Ovary (tissue), 9 donors: ENCODE results near the gene CFAP299. TPM values are rescaled to one million over a fixed set of nuclear protein-coding genes. Genes with fewer than 3 reads are reported as not detected.

ENCODE experiments used
- DNase-seq, 5 donors: peaks; one replicate each; pipeline ENCODE4 v3.0.0-alpha.2; 2019 to 2020
- H3K27ac ChIP-seq, 2 donors: fragments of 200-600 bp; one replicate each; pipeline versions ENCODE4 v1.5.1 to v1.8.0; 2019 to 2022
- H3K27me3 ChIP-seq: fragments of 200-600 bp; one replicate; pipeline ENCODE4 v1.8.0; 2022
- H3K36me3 ChIP-seq: fragments of 200-600 bp; sonication (generic); one replicate; pipeline ENCODE4 v1.5.1; 2019
- H3K4me1 ChIP-seq: one replicate; pipeline ENCODE4 v1.8.1; 2013; ENCODE audit warnings: mild to moderate bottlenecking, moderate library complexity; ENCODE audit not compliant: insufficient read depth
- H3K4me3 ChIP-seq: fragments of 200-600 bp; sonication (generic); one replicate; pipeline ENCODE4 v1.5.1; 2017
- H3K9me3 ChIP-seq, 2 donors: fragments of 200-600 bp in 1 of 2; sonication (generic) in 1 of 2; one replicate each; pipeline versions ENCODE4 v1.5.1 to v1.8.1; 2013 to 2019; ENCODE audit warnings: mild to moderate bottlenecking in 1 of 2, moderate library complexity in 1 of 2
- CTCF ChIP-seq, 3 donors: fragments of 450-650 bp in 2 of 3; fragments of 200-600 bp in 1 of 3; IDR thresholded peaks; one replicate each; pipeline versions ENCODE4 v1.5.1 to v1.8.0; 2016 to 2022; ENCODE audit warnings: antibody characterized with exemption in 3 of 3, mild to moderate bottlenecking in 1 of 3
- EP300 ChIP-seq: sonication (generic); formaldehyde crosslinking; IDR thresholded peaks from one replicate; pipeline ENCODE4 v1.6.1; 2017; ENCODE audit warnings: antibody characterized with exemption
- POLR2A ChIP-seq: fragments of 450-650 bp; IDR thresholded peaks from one replicate; pipeline ENCODE4 v1.6.1; 2017; ENCODE audit warnings: antibody characterized with exemption, mild to moderate bottlenecking, moderate library complexity
- WGBS, 3 donors: extraction: QIAGEN DNeasy Blood & Tissue Kit in 1 of 3; methylation state at CpG; one replicate each; pipeline versions ENCODE4 v1.1.5 to v1.1.7; 2013 to 2017; 5-methylcytosine and 5-hydroxymethylcytosine counted together
- intact Hi-C, 4 donors: fragments of 100-400 bp; cut with DNase I; formaldehyde crosslinking; loops; one replicate each; pipeline versions ENCODE4 v1.11.0 to v1.15.1; 2022 to 2023
- polyA plus RNA-seq, 2 donors: library from polyadenylated mRNA; stranded (reverse); fragments of 200-250 nt in 1 of 2; fragments of 350-450 nt in 1 of 2; fragmentation: Illumina TruSeq in 1 of 2; extraction: RNeasy Lipid Tissue Mini Kit (QIAGEN cat#74804) in 1 of 2; gene quantifications; one replicate each; pipeline ENCODE4 v1.2.3, GENCODE V29; 2013 to 2014
- total RNA-seq, 7 donors: library from RNA; depleted of rRNA in 2 of 7; stranded (reverse); fragments of >200 nt in 2 of 7; fragmentation: NEBNext Ultra II Directional in 3 of 7; extraction: Animal tissue kit (Norgen Biotek cat#: 25700) in 3 of 7; gene quantifications; one replicate each; pipeline versions ENCODE4 v1.1.0 to v1.2.4, GENCODE V29; 2016 to 2023
- donor health status: DM: no; HTN: no; CAD: no; lungs with moderate emphysema.
- donor health status: DM: no; HTN: no; CAD: no.
- donor health status: Bipolar disorder and iron deficiency.
- donor health status: DM: yes; HTN: yes; CAD: no.
- donor health status: DM: no; HTN: no; CAD: no.
- donor health status: DM: yes; HTN: yes; CAD: no.

Gene CFAP299
- total and polyA plus RNA-seq, 9 donors = 0.32 to 17.0 (median 0.97) TPM; not detected in 2

DNA sequence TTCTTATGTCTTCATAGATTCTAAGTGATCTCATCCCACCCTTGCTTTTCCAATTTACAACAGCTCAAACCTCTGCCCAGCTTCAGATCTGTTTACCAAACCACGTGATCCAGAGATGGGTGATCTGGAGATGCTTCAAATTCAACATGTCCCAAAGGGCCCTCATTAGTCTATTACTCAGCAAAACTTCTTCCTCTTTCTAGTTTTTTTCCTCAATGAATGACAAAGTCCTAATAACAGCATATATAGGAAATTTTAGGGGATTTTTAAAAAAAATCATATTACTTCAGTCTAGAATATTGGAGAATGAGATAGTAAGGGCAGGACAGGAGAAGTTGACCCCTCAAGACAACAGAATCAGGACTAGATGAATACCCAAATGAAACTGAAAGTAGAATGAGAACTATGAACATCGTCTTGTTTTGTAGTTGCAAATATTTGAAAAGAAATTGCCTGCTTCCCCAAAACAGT, 127.1 kb downstream of the CFAP299 start:
- no peaks in the 10 kb centered on the region for H3K9me3 ChIP-seq
- TF ChIP-seq POLR2A (no peak), EP300 (no peak), CTCF (IDR thresholded peaks at IDR 0.05) (no peak)
- no peak for DNase-seq
- no peaks in the 10 kb centered on the region for H3K36me3 ChIP-seq
- intact Hi-C loops = no loop called here
- 7 to 26% (median 13%) methylated on average over 2 of the region's 2 CpGs for WGBS, 3 donors
- peaks cover 5% of the 10 kb centered on the region for H3K4me1 ChIP-seq
- H3K4me3 ChIP-seq = no peak overlapping the region
- H3K27me3 ChIP-seq = no peaks in the 10 kb centered on the region
- no peak overlapping the region for H3K27ac ChIP-seq

DNA sequence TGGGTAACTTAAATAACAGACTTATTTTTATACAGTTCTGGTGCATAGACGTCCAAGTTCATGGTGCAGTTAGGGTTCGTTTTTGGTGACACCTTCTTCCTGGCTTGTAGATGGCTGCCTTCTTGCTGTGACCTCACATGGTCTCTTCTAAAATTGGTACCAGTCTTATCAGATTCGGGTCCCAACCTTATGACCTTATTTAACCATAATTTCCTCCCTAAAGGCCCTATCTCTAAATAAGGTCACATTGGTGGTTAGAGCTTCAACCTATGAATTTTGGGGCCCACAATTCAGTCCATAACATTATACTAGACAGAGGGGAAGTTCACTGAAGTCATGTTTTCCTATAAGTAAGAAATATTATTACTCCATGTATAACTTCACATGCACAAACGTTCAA, 128.0 kb downstream of the CFAP299 start:
- Histone ChIP-seq H3K4me3 (no peak overlapping the region), H3K27ac (no peak overlapping the region), H3K4me1 (peaks cover 5% of the 10 kb centered on the region), H3K27me3 (no peaks in the 10 kb centered on the region), H3K36me3 (no peaks in the 10 kb centered on the region), H3K9me3 (no peaks in the 10 kb centered on the region)
- DNase-seq = no peak
- TF ChIP-seq POLR2A (no peak), CTCF (IDR thresholded peaks at IDR 0.05) (no peak), EP300 (no peak)
- intact Hi-C loops = no loop called here
- 54 to 65% (median 54%) methylated on average over 4 of the region's 4 CpGs for WGBS, 3 donors

DNA sequence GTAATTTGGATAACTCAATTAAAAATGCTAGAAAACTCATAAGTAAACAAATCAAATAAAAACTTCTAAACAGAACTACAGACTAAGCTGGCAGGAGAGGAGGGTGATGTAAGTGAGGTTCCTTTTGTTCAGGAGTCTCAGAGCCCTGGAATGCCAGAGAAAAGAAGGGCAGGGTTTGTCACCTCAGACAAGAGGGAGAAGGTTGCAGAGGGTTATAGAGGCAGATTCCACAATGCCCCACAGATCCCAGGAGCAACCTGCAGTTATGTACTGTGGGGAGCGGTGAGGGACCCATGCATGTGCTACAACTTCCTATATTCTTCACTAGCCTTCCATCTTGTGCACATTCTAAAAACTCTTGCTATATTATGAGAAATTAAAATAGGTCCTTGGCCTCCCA, 129.7 kb downstream of the CFAP299 start:
- no peak for DNase-seq
- intact Hi-C loops = no loop called here
- Histone ChIP-seq H3K4me1 (peaks cover 5% of the 10 kb centered on the region), H3K27ac (no peak overlapping the region), H3K4me3 (no peak overlapping the region), H3K36me3 (no peaks in the 10 kb centered on the region), H3K9me3 (no peaks in the 10 kb centered on the region), H3K27me3 (no peaks in the 10 kb centered on the region)
- TF ChIP-seq POLR2A = no peak
- no peak for TF ChIP-seq CTCF (IDR thresholded peaks at IDR 0.05)
- TF ChIP-seq EP300 = no peak
- WGBS, 3 donors = 95 to 100% (median 97%) methylated on average over 1 of the region's 1 CpG

- Histone ChIP-seq H3K9me3 (no peaks in the 10 kb centered on the region), H3K27me3 (no peaks in the 10 kb centered on the region), H3K4me3 (no peak overlapping the region), H3K4me1 (peaks cover 5% of the 10 kb centered on the region), H3K27ac (no peak overlapping the region), H3K36me3 (no peaks in the 10 kb centered on the region)
- DNase-seq = no peak
- no peak for TF ChIP-seq POLR2A
- no peak for TF ChIP-seq EP300
- 15 to 36% (median 18%) methylated on average over 3 of the region's 3 CpGs for WGBS, 3 donors
- intact Hi-C loops = no loop called here
Measured at GRCh38 chr4:80465736-80466135, 130.2 kb downstream of the CFAP299 start.

DNA sequence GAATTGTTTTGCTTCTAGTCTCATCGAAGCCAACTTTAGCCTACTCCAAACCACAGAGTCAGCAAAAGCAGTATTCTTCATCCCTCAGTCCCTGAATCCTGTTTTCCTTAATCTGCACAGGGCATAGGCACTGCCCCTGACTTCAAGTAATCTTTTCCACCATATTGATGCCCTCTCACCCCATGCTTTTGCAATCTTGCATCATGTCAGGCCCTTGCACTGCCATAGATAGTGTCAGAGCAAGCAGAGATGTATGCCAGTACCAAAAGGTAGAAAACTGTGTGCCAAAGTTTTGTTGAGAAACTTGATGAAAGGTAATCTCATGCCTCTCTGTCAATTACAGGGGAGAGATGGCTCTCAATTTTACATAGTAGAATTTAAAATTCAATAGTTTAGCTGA, 131.1 kb downstream of the CFAP299 start:
- intact Hi-C loops = no loop called here
- no peaks in the 10 kb centered on the region for H3K36me3 ChIP-seq

More for the DNA sequence above, 131.1 kb downstream of the CFAP299 start:
- 24 to 60% (median 29%) methylated on average over 1 of the region's 1 CpG for WGBS, 3 donors
- Histone ChIP-seq H3K4me1 (peaks cover 5% of the 10 kb centered on the region), H3K27ac (no peak overlapping the region), H3K9me3 (no peaks in the 10 kb centered on the region), H3K4me3 (no peak overlapping the region), H3K27me3 (no peaks in the 10 kb centered on the region)
- DNase-seq = no peak
- no peak for TF ChIP-seq EP300
- no peak for TF ChIP-seq POLR2A
- no peak for TF ChIP-seq CTCF (IDR thresholded peaks at IDR 0.05)
